Activated T-helper 9 cell treated with anti-CD3 and anti-CD28 coated beads, Interleukin-2, amount 50 U/mL, for 16 hours (primary cell): ENCODE results near the gene MAGI1.
"Not testable (repeated sequence)": the region's sequence is repeated elsewhere in the genome, so short reads cannot be mapped to it uniquely, and the experiment has no call there.

Experiments used
- DNase-seq: peaks from one replicate; pipeline ENCODE4 v3.0.0-alpha.2; 2020; ENCODE audit warnings: low read depth

Gene MAGI1

GRCh38 chr3:65591313-65591712 is 447.4 kb downstream of the MAGI1 start:
- DNase-seq = no peak

GRCh38 chr3:65588884-65589283 is 449.8 kb downstream of the MAGI1 start:
- no peak for DNase-seq

- DNase-seq = no peak
Measured at GRCh38 chr3:65587650-65588439, 450.9 kb downstream of the MAGI1 start.

GRCh38 chr3:65584913-65585312 is 453.8 kb downstream of the MAGI1 start:
- DNase-seq = no peak

- no peak for DNase-seq
Measured at GRCh38 chr3:65584002-65584401, 454.7 kb downstream of the MAGI1 start.

GRCh38 chr3:65583188-65583587 is 455.5 kb downstream of the MAGI1 start:
- no peak for DNase-seq

- no peak for DNase-seq
Measured at GRCh38 chr3:65582012-65582717, 456.6 kb downstream of the MAGI1 start.

- no peak for DNase-seq
Measured at GRCh38 chr3:65581313-65581712, 457.4 kb downstream of the MAGI1 start.

GRCh38 chr3:65578861-65579260 is 459.9 kb downstream of the MAGI1 start:
- DNase-seq = no peak

GRCh38 chr3:65577843-65578430 is 460.8 kb downstream of the MAGI1 start:
- no peak for DNase-seq

- no peak for DNase-seq
Measured at GRCh38 chr3:65576966-65577365, 461.8 kb downstream of the MAGI1 start.

GRCh38 chr3:65576228-65576627 is 462.5 kb downstream of the MAGI1 start:
- no peak for DNase-seq

GRCh38 chr3:65575376-65575840 is 463.3 kb downstream of the MAGI1 start:
- DNase-seq = no peak

GRCh38 chr3:65573548-65574116 is 465.1 kb downstream of the MAGI1 start:
- no peak for DNase-seq

GRCh38 chr3:65572175-65572777 is 466.4 kb downstream of the MAGI1 start:
- DNase-seq = no peak

- no peak for DNase-seq
Measured at GRCh38 chr3:65569845-65570405, 468.8 kb downstream of the MAGI1 start.

- no peak for DNase-seq
Measured at GRCh38 chr3:65569129-65569528, 469.6 kb downstream of the MAGI1 start.

- no peak for DNase-seq
Measured at GRCh38 chr3:65568497-65568896, 470.2 kb downstream of the MAGI1 start.

GRCh38 chr3:65565744-65566143 is 473.0 kb downstream of the MAGI1 start:
- not testable (repeated sequence) for DNase-seq

- no peak for DNase-seq
Measured at GRCh38 chr3:65564483-65564882, 474.2 kb downstream of the MAGI1 start.

GRCh38 chr3:65563861-65564260 is 474.9 kb downstream of the MAGI1 start:
- DNase-seq = no peak

GRCh38 chr3:65562447-65562846 is 476.3 kb downstream of the MAGI1 start:
- DNase-seq = no peak
